MV-4-11 (cell line): ENCODE data around the gene SNX14.

Experiments
- DNase-seq: peaks from one replicate; lab custom pipeline; 2025; lab: John Stamatoyannopoulos, UW

The SNX14 gene

GRCh38 chr6:85462673-85463072 is 131.0 kb downstream of the SNX14 start:
- DNase-seq: no peak

GRCh38 chr6:85461798-85462170 is 131.9 kb downstream of the SNX14 start:
- DNase-seq: no peak

GRCh38 chr6:85460921-85461797 is 132.5 kb downstream of the SNX14 start:
- DNase-seq: peak; percentile 98

- DNase-seq: no peak
These were observed 133.3 kb downstream of the SNX14 start for GRCh38 chr6:85460154-85460920.

- DNase-seq: no peak
These were observed 134.3 kb downstream of the SNX14 start for GRCh38 chr6:85459224-85459901.

GRCh38 chr6:85458782-85459181 is 134.9 kb downstream of the SNX14 start:
- DNase-seq: no peak

- peak; percentile 61 for DNase-seq
These were observed 135.5 kb downstream of the SNX14 start for GRCh38 chr6:85458184-85458583.

- no peak for DNase-seq
These were observed 136.9 kb downstream of the SNX14 start for GRCh38 chr6:85456782-85457181.
